Measurements from ENCODE around the gene MAGI2.
"Not testable (repeated sequence)": the region's sequence is repeated elsewhere in the genome, so short reads cannot be mapped to it uniquely, and the experiment has no call there.

MAGI2 gene

DNA sequence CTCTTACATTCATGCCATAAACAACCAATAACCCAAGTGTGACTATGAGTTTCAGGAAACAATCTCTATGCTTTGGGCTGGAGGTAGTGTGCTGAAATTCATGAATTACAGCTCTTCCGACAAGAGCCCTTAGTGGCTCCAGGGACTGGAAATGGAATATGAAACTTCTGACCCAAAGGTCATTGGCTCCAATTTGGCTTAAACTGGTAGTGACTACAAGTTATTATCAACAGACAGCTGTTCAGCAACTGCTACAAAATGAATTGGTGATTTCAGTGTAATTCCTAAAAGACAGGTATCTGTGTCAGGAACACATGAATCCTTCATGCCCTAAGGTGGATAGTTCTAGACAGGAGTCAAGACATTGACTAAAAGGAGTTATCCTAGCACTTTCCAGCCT is 909.5 kb downstream of the MAGI2 start:
- no peak for DNase-seq (ENCODE audit: low spot score)

DNA sequence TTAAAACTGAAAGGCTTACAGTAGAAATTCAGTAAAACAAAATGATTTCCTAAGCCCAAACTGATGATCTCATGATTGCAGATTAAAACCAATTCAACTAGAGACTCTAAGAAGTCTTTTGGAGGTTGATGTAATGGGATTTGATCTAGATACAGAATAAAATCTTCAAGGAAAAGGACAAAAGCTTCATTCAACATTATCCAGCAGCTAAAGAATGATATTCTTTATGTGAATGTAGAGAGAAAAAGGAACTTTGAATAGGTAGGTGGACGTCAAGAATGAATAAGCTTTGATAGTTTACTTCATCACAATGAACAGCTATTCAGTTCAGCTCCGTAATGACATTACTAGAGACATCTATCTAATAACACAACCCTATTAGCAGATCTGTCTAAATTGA is 910.5 kb downstream of the MAGI2 start:
- DNase-seq (ENCODE audit: low spot score): no peak

DNA sequence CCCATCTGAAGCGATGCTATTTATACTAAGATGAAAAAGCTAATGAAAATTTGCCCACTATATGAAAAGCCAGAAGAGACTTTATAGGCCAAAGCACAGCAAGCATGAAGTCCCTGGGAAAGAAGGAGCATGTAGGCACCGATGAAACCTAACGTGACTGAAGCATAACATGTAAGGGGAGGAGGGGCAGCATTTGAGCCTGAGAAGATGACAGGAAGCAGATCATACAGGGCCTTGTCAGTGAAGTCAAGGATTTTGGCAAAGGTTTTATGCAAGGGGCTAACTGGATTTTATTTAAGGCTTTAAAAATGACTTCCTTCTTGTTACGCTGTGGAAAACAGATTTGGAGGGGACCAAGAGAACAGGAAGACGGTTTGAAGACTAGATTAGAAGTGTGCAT is 910.9 kb downstream of the MAGI2 start:
- DNase-seq (ENCODE audit: low spot score): no peak

DNA sequence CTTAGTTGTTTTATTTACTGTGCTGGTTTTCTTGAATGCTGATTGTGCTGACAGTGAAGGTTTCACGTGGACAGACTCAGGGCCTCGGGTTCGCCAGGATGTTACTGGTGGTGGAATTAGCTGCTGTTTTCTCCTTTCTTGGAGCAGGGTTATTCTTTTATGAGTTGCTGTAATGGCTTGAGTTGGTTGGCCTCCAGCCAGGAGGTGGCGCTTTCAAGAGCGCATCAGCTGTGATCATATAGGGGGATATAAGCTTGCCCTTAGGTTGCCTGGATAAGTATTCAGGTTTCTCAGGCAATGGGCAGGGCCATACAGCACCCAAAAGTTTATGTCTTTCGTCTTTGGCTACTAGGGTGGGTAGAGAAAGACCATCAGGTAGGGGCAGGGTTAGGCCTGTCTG is 913.6 kb downstream of the MAGI2 start:
- no peak for DNase-seq (ENCODE audit: low spot score)

DNA sequence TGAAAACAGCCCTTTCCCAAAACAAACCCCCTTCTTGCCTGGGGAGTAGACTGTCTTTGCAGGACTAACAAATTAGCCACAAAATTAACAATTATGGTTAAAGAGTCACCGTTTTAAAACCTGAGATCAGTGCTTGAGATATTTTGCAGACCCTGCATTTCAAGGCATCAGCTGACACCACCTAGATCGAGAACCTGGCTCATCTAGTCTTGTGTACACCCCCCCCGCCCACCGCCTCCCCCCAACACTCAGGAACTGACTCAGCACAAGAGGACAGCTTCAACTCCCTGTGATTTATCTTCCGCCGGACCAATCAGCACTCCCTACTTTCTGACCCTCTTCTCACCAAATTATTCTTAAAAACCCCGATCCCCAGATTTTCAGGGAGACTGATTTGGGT is 917.8 kb downstream of the MAGI2 start:
- no peak for DNase-seq (ENCODE audit: low spot score)

DNA sequence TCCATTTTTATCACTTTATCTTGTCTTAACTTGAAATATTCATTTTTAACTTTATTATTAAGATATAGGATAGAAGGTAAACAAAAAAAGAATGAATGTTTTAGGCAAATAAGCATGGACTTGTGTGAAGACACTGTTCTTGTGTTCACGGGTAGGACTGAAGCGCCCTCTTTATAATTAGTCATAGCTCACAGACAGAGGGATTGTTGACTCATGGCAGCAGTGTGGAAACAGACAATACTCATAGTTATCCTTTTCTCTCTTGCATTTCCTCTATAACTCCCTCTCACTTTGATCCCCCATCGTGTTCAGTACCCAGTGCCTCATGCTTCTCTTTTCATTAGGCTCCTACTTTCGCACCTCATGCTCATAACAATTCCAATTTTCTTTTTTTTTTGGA is 923.1 kb downstream of the MAGI2 start:
- no peak for DNase-seq (ENCODE audit: low spot score)

DNA sequence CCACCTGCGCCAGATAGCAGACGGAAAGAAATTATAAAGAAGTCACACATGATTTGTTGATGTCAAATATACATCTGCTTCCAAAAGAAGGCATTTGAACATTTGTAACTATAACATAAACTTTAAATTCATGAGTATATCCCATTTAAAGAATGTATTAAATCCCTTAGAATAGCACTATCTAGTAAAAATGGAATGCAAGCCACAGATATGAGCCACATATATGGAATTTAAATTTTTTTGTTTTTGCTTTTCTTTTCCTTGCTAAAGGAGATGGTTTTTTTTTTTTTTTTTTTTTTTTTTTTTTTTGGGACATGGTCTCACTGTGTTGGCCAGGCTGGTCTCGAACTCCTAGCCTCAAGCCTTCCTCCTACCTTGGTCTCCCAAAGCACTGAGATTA is 924.1 kb downstream of the MAGI2 start:
- no peak for DNase-seq (ENCODE audit: low spot score)

DNA sequence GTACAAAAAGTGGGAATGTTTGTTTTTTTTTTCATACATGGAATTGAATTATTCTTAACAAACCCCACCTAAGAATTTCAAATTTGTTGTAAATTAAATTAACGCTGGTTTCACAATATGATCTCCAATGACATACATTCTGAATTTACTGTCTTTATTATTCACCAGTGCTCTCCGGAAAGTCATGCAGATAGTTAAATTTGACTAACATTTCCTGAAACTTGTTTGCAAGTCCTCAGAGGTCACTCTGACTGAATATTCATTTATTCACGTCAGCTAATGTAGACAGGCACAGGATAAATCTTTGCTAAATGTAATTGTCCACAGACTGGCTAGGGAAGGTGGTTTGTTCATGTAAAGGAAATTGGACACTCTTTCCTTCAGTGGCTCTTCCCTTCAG is 924.5 kb downstream of the MAGI2 start:
- no peak for DNase-seq (ENCODE audit: low spot score)

DNA sequence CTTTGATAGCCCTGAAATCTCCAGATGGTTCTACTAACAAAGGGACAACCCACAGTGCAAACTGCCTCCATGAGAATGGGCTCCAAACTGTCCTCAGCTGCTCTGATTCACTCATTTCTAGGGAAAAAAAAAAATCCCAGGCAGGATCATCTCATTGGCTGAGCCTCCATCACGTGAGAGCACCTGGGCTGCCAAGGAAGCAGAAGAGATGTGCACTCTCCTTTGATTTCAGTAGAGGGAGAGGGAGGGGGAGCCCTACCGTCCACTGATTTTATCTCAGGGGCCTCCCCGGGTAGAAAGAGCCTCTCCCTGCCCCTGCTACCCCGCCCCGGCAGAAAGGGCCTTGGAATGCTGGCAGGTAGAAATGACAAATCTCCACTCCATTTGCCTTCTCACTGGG is 929.5 kb downstream of the MAGI2 start:
- DNase-seq (ENCODE audit: low spot score): no peak

DNA sequence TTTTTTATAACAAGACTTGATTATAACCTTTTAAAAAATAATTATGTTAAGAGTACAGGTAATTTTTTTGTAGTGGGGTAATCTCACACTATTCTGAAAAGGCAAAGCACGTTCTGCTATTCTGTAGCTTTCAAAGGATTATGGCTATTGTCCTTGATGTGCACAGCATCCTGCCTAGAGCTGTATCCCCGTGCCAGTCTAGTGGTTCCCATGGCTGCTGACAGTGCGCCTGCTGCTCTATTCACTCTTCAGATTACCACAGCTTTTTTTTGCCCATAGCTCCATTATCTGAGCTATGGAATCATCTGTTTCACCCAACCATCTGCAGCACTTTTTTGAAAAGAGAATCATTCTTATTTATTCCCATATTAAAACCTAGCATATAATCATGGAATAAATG is 931.5 kb downstream of the MAGI2 start:
- no peak for DNase-seq (ENCODE audit: low spot score)

DNA sequence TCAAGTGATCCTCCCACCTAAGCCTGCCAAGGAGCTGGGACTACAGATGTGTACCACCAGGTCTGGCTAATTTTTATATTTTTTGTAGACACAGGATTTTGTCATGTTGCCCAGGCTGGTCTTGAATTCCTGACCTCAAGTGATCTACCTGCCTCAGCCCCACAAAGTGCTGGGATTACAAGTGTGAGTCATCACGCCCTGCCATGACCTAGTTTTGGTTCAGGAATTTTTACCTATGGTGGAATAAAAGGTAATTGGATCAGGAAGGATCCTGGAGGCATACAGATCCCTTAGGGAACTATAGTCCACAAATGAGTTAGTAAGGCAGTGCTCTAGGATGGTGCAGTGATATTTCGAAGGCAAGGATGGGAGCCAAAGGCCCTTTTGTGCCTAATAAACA is 937.0 kb downstream of the MAGI2 start:
- no peak for DNase-seq (ENCODE audit: low spot score)

DNA sequence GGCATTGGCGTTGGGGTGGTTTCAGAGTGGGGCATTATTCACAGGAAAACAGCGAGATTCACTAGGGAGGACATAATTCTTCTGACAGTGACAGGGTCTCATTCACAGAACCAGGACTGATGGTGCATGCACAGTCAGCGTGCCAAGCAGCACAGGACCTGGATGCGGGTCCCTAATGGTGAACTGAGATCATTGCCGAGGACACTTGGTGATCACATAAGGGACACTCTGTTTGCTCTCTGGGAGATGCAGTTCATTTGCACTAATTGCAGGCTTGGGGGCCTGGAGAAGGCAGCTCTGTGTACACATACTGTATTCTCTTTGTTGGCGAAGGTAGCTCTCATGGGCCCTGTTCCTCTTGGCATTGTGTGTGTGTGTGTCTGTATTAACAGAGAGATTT is 938.8 kb downstream of the MAGI2 start:
- no peak for DNase-seq (ENCODE audit: low spot score)

DNA sequence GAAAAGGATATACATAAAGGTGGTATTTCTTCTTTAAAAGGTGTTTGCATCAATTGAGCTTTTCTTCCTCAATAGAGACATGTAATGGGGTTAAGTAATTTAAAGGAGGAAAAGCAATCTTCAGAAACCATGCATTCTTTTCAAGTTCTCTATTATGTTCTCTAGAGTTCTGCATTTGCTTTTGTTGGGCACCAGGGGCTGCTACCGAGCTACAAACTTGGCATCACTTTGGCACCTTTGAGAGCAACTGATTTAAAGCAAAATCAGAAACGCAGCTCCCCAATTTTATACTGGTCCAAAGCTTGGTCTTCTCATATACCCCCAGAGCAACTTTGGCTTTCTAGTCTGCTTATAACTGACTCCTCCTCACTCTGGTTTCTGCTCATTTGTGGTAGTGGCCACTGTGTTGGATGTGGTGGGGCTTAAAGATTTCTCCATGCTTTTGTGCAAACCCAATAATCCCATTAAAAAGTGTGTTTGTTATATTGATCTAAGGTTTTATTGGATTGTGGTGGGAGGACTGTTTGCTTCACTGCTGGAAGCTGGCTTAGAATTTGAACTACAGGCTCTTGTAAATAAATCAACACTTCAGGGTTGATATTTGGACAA is 942.8 kb downstream of the MAGI2 start:
- no peak for DNase-seq (ENCODE audit: low spot score)

DNA sequence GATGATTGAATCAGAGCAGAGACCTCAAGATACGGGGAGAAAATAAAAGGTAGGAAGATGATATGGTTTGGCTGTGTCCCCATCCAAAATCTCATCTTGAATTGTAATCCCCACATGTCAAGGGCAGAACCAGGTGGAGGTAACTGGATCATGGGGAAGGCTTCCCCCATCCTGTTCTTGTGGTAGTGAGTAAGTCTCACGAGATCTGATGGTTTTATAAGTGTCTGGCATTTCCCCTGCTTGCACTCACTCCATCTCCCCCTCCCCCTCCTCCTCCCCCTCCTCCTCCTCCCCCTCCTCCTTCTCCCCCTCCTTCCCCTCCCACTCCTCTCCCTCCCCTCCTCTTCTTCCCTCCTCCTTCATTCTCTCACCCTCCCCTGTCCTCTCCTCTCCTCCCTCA is 950.2 kb downstream of the MAGI2 start:
- not testable (repeated sequence) for DNase-seq (ENCODE audit: low spot score)

DNA sequence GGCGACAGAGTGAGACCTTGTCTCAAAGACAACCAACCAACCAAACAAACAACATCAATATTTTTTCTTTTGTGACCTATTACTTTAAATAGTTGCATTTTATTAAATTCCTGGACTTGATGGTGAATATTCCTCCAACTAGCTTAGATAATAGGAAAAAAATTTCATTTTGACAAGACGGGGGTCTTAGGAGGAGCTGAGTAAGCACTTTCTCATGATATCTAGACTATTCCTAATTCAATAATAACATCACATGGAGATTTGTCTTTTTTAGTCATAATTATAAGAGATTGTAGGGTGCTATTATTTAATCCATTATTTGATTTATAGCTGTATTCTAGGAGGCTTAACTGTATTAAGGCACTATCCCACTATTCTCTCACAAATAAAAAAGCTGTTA is 952.4 kb downstream of the MAGI2 start:
- DNase-seq (ENCODE audit: low spot score): no peak

DNA sequence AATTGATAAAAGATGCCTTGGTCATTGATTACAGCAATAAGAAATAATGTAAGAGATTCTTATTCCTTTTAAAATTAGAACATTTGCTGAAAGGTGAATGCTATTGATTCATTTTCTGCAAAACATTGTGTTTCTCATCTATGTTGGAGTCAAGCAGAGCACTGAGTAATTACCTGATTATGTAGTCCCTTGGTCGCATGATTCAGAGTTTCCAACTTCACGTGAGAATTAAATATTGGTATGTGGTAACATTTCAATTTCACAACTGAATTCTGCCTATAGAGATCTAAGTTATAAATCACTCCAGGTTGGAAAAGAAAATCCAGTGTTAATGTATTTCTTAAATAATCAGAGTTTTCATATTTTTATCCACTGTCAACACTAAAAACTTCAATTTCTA is 953.5 kb downstream of the MAGI2 start:
- no peak for DNase-seq (ENCODE audit: low spot score)

DNA sequence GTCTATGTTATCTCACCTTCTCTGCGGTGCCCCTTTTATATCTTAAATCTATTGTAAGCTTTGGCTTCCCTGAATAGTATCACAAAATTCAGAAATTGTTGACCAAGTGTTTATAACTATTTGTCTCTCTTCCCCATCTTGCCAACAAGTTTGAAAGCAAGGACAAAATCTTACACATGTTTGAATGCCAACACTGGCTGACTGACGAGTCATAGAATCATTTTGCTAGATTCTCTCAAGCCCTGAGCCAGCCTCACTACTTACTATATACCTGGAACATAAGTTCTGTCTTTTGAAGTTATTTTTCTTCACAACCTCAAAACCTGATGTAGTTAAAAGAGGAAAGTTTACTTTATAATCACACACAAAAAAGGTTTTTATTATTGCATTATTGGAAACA is 954.2 kb downstream of the MAGI2 start:
- DNase-seq (ENCODE audit: low spot score): no peak

DNA sequence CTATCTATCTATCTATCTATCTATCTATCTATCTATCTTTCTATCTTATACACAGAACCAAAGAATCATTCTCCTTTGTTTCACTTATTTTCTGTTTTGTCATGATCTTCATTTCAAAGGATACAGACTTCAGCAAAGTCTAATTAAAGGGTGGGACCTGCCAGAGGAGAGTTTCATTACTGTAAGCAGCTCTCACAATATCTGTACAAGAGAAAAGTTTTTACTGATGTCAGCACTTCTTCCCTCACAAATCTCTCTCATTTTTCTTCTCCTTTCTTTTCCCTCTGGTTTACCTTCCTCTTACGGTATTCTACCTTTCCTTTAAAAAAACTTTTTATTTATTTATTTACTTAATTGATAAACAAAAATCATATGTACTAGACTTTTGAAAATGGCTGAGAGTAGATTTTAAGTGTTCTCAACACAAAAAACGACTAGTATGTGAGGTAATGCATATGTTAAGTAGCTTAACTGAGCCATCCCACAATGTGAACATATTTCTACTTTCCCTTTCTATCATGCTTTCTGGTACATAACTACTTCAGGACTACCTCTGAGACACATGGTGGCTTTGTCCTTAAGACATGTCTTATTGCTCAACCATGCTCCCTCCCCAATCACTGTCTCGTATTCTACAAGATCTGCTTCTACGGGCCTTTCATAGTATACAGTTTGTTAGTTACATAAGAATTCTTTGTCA is 955.6 kb downstream of the MAGI2 start:
- no peak for DNase-seq (ENCODE audit: low spot score)

DNA sequence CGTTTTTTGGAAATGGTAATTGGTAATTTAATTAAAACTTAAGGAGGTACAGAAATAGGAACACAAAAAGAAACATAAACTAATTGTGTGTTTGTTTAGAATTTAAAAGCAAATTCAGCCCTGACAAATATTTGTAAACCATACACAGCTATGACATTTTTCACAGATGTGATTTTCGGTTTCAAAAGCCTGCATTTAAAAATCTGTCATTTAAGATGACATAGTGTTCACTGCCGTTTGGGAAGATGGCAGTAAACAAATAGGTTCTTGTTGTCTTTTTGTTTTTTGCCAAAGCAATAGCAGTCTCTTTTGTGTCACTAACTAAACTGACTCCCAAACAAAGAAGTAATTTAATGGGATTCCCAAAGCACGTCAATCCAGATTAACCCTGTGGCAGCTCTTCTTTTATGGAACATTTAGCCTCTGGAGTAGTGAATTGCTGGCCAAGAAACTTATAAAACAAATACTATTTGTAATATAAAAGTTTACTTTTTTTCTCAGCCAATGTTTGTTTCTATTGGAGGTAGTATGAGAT is 957.3 kb downstream of the MAGI2 start:
- no peak for DNase-seq (ENCODE audit: low spot score)

DNA sequence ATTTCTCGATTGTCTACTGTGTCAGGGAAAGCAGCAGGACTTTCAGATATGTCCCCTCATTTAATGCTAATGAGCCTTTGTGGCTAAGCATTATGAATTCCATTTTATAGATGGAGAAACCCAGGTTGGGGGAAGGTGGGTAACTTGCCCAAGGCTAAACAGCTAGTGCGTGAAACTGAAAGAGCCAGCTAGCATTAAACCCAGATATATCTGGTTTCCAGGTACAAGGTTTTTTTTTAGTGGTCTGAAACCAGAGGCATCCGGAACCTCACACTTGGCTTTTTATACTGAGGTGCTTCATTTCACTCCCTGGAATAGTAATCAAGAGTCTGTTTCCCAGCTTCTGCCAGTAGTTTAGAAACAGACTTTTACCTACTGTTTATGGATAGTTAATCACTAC is 960.1 kb downstream of the MAGI2 start:
- no peak for DNase-seq (ENCODE audit: low spot score)

DNA sequence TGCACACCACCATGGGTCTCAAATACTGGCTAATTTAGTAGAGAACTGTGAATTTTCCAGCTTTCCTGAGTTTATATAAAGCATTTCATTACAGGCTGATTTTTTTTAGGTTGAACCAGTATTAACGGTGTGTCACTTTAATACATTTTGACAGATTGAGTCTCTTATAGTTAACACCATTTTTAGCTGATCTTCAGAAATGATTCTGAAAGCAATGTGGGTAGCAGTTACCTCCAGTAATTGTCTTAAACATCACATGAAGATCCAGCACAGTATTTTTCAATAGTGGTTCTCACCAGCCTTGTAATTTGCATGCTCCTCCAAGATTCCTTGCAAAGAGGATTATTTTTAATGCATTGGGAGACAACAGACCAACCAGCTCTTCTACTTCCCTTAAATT is 961.3 kb downstream of the MAGI2 start:
- no peak for DNase-seq (ENCODE audit: low spot score)

DNA sequence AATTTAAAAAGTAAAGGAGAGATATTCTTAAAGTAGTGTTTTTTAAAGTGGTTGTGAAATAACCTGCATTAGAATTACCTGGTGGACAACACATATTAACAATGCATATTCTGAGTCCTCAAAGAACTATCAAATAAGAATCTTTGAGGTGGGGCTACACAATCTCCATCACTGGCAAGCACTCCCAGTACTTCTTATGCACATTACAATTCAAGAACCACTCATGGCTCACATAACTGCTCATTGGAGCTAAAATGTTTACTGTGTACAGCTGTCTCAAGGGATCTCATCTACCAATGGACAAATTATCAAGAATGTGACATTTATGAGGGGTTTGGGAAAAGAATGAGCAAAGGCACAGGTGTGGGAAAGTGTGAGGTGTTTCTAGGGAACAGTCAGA is 962.9 kb downstream of the MAGI2 start:
- no peak for DNase-seq (ENCODE audit: low spot score)

DNA sequence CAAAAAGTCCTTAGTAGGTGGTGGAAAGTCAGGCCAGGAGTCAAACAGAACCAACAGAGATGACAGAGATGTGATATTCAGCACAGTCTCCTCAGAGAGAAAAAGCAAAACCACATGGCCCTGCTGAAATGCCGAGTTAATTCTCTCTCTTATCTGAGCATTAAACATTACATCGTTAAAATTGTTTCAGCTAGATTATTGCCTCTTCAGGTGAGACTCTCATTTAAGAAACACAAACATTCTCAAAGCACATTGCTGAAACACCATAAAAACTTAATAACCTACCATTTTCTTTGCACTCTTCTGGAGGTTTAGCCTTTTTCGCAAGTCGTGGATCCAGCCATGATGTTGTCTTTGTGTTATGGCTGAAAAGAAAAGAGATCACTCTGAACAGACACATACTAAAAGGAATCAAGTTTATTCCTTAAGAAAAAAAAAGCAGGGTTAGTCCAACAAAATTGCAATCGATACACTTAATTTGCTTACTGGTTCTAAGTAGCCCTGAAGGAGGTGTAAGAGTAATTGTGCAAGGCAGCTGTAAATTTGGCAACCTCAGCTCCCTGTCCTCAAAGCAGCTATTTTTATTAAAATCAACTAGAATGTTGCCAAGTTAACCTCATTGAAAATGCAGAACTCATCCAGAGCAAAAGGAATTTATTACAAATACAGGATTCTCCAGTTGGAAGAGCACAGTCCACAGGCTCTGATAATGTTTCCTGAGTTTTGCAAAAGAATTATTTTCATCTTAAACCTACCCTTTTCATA is 963.8 kb downstream of the MAGI2 start:
- DNase-seq (ENCODE audit: low spot score): no peak

Measured in CD4-positive, alpha-beta T cell treated with Interleukin-15 for 4 hours (primary cell).